Muscle of arm (tissue), 12 donors: Measurements from ENCODE around the gene PDLIM1. TPM values are rescaled to one million over a fixed set of nuclear protein-coding genes. Genes with fewer than 3 reads are reported as not detected.
"Not testable (repeated sequence)": the region's sequence is repeated elsewhere in the genome, so short reads cannot be mapped to it uniquely, and the experiment has no call there.

Experiments
- DNase-seq: peaks from one replicate; pipeline ENCODE4 v3.0.0-alpha.2; 2013
- polyA plus RNA-seq, 12 donors: library from polyadenylated mRNA; unstranded; fragments of 120-200 nt; gene quantifications; one replicate each; pipeline ENCODE4 v1.2.1, GENCODE V29; 2013; ENCODE audit not compliant: insufficient read length in 12 of 12

The PDLIM1 gene
- polyA plus RNA-seq, 12 donors: 38.0 to 97.2 (median 48.1) TPM; not detected in 1

- DNase-seq: no peak
These were observed 73.3 kb downstream of the PDLIM1 start for GRCh38 chr10:95217476-95217875.

- DNase-seq: no peak
These were observed 76.0 kb downstream of the PDLIM1 start for GRCh38 chr10:95214793-95215192.

- no peak for DNase-seq
These were observed 76.4 kb downstream of the PDLIM1 start for GRCh38 chr10:95214369-95214768.

- DNase-seq: no peak
These were observed 79.1 kb downstream of the PDLIM1 start for GRCh38 chr10:95211606-95212279.

GRCh38 chr10:95209509-95210127 is 81.2 kb downstream of the PDLIM1 start:
- no peak for DNase-seq

GRCh38 chr10:95208702-95209391 is 82.0 kb downstream of the PDLIM1 start:
- no peak for DNase-seq

- DNase-seq: not testable (repeated sequence)
These were observed 87.9 kb downstream of the PDLIM1 start for GRCh38 chr10:95202865-95203264.

- no peak for DNase-seq
These were observed 89.1 kb downstream of the PDLIM1 start for GRCh38 chr10:95201736-95202135.

GRCh38 chr10:95196046-95196445 is 94.8 kb downstream of the PDLIM1 start:
- DNase-seq: no peak

GRCh38 chr10:95193944-95194343 is 96.9 kb downstream of the PDLIM1 start, which contains the start of gene ACSM6:
ACSM6 (plus strand) TSS chr10:95194238; CDS start chr10:95194486, 248 bp downstream.
- DNase-seq: no peak

GRCh38 chr10:95188593-95188992 is 102.2 kb downstream of the PDLIM1 start:
- no peak for DNase-seq

GRCh38 chr10:95187617-95188016 is 103.2 kb downstream of the PDLIM1 start:
- no peak for DNase-seq

Other genes starting within 250 kb of the PDLIM1 start
- gene CYP2C8, start 221.5 kb downstream of the PDLIM1 start, polyA plus RNA-seq: 1 to 10 TPM in 2 of 12 donors, under 1 TPM in 8, not detected in 2; 0.20 to 1.8 (median 0.64) TPM
- under 1 TPM in 2 of 12 donors, not detected in 10; 0.11 TPM for gene ACSM6, start 96.8 kb downstream of the PDLIM1 start, polyA plus RNA-seq